Activated naive CD4-positive, alpha-beta T cell treated with anti-CD3 and anti-CD28 coated beads for 36 hours (primary cell): ENCODE data around the gene RNPC3. TPM values are rescaled to one million over a fixed set of nuclear protein-coding genes. Genes with fewer than 3 reads are reported as not detected.
"Not testable (repeated sequence)": the region's sequence is repeated elsewhere in the genome, so short reads cannot be mapped to it uniquely, and the experiment has no call there.

Experiments used
- CTCF ChIA-PET: fragments of 350-600 bp; sonication (Branson Sonifier 250); formaldehyde crosslinking; loops from one replicate; lab custom pipeline; 2021; ENCODE audit warnings: antibody characterized with exemption; lab: Charles Lee
- DNase-seq: peaks from one replicate; pipeline ENCODE4 v3.0.0-alpha.2; 2020
- H3K27ac Mint-ChIP-seq: one replicate; pipeline ENCODE4 v1.8.0; 2021; ENCODE audit warnings: mild to moderate bottlenecking, mixed read lengths
- H3K27me3 Mint-ChIP-seq: one replicate; pipeline ENCODE4 v1.8.0; 2021; ENCODE audit warnings: low read depth, mixed read lengths
- H3K36me3 Mint-ChIP-seq: one replicate; pipeline ENCODE4 v1.8.0; 2021; ENCODE audit warnings: low read depth, mixed read lengths
- H3K4me1 Mint-ChIP-seq: one replicate; pipeline ENCODE4 v1.8.0; 2021; ENCODE audit warnings: low read depth, mixed read lengths
- H3K4me3 Mint-ChIP-seq: one replicate; pipeline ENCODE4 v1.8.0; 2021; ENCODE audit warnings: mild to moderate bottlenecking, moderate library complexity, mixed read lengths
- H3K9me3 Mint-ChIP-seq: one replicate; pipeline ENCODE4 v1.8.0; 2021; ENCODE audit warnings: mixed read lengths
- intact Hi-C: fragments of 100-400 bp; cut with micrococcal nuclease; formaldehyde crosslinking; loops from one replicate; pipeline ENCODE4 v1.15.1; 2023
- total RNA-seq, 2 experiments: library from RNA; stranded (reverse); gene quantifications; one replicate each; pipeline ENCODE4 v1.2.3, GENCODE V29; 2021

Gene RNPC3
- total RNA-seq, 2 experiments from 2014 or later: 14.8 to 15.5 TPM

DNA sequence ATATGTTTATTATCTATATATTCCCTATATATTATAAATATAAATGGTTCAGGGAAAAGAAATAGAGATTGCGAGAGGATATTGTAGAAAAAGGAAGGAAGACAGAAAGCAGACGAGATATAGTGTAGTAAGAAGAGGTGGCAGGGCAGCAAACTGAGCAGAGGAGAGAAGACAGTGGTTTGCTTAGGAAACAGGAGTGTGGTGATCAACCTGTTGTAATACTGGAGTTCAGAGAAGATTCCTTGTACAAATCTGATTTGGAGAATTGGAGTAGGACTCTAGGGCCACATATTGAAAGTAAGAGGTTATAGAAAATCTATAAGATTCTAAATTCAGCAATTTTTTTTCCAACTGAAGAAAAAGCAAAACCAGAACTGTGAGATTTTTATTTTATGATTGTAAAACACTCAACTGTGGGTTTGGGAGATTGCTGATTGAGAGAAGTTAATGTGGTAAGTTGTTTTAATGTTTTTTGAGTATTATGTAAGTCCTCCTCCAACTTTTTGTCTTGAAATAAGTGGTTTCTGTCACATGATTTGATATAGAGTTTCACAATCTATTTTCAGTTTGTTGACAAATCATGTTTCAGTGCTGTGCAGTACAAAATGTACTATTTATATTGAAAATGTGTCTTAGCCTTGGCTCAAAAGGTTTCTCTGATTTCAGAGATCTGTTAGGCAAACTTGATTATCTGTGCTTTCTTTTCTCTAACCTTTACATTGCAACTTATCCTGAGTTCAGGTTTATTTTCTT, 36.3 kb downstream of the RNPC3 start:
- Mint-ChIP-seq H3K36me3 (peaks cover 6% of the 10 kb centered on the region), H3K4me1 (peaks cover 7% of the 10 kb centered on the region), H3K9me3 (no peaks in the 10 kb centered on the region), H3K27ac (no peak overlapping the region), H3K4me3 (no peak overlapping the region), H3K27me3 (no peaks in the 10 kb centered on the region)
- intact Hi-C loops: no loop called here
- DNase-seq: no peak
- CTCF ChIA-PET: no interaction called here

DNA sequence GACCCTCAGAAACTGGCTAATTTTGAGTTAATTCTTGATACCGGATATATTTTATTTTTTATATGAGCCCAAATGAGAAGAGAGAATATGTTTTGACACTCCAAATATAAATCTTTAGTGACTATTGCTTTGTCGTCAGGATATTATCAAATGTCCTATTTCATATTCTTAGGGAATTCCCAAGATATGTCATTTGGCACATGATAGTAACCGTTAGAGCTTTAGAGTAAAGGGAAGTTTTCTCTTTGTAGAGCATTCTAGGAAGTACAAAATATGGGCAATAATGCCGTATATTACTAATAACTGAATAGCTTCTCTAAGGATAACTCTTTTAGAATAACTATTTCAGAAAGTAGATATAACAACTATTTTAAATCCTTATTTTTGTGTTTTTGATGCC, 37.6 kb downstream of the RNPC3 start:
- no peak for DNase-seq
- Mint-ChIP-seq H3K36me3 (no peaks in the 10 kb centered on the region), H3K9me3 (no peaks in the 10 kb centered on the region), H3K27me3 (no peaks in the 10 kb centered on the region), H3K4me3 (no peak overlapping the region), H3K27ac (no peak overlapping the region), H3K4me1 (peaks cover 7% of the 10 kb centered on the region)
- CTCF ChIA-PET: interaction anchor here (0.6 kb wide), 1 partner anchor 1203 kb away, joined by 3 read pairs; no protein-coding TSS in a partner anchor
- intact Hi-C loops: no loop called here

GRCh38 chr1:103569493-103569892, 44.0 kb downstream of the RNPC3 start:
- peaks cover 8% of the 10 kb centered on the region for H3K36me3 Mint-ChIP-seq
- H3K9me3 Mint-ChIP-seq: no peaks in the 10 kb centered on the region
- H3K4me3 Mint-ChIP-seq: no peak overlapping the region
- no peaks in the 10 kb centered on the region for H3K27me3 Mint-ChIP-seq
- CTCF ChIA-PET: interaction anchor here (0.7 kb wide), 1 partner anchor 35 kb away, joined by 4 read pairs; no protein-coding TSS in a partner anchor
- DNase-seq: no peak
- H3K27ac Mint-ChIP-seq: no peak overlapping the region
- H3K4me1 Mint-ChIP-seq: no peaks in the 10 kb centered on the region
- intact Hi-C loops: no loop called here

GRCh38 chr1:103571289-103571688, 45.8 kb downstream of the RNPC3 start, which contains the start of gene AMY2B:
AMY2B (plus strand) TSS chr1:103571589; CDS start chr1:103571603, 14 bp downstream.
- H3K9me3 Mint-ChIP-seq, H3K4me1 Mint-ChIP-seq, H3K27ac Mint-ChIP-seq, H3K4me3 Mint-ChIP-seq, H3K36me3 Mint-ChIP-seq, CTCF ChIA-PET, H3K27me3 Mint-ChIP-seq, DNase-seq, intact Hi-C loops: not testable (repeated sequence)

- H3K9me3 Mint-ChIP-seq: no peaks in the 10 kb centered on the region
- DNase-seq: no peak
- peaks cover 7% of the 10 kb centered on the region for H3K36me3 Mint-ChIP-seq
- H3K4me3 Mint-ChIP-seq: no peak overlapping the region
- H3K27me3 Mint-ChIP-seq: no peaks in the 10 kb centered on the region
- intact Hi-C loops: no loop called here
- CTCF ChIA-PET: no interaction called here
- no peak overlapping the region for H3K27ac Mint-ChIP-seq
- peaks cover 5% of the 10 kb centered on the region for H3K4me1 Mint-ChIP-seq
Measured at GRCh38 chr1:103576065-103576464, 50.6 kb downstream of the RNPC3 start.

DNA sequence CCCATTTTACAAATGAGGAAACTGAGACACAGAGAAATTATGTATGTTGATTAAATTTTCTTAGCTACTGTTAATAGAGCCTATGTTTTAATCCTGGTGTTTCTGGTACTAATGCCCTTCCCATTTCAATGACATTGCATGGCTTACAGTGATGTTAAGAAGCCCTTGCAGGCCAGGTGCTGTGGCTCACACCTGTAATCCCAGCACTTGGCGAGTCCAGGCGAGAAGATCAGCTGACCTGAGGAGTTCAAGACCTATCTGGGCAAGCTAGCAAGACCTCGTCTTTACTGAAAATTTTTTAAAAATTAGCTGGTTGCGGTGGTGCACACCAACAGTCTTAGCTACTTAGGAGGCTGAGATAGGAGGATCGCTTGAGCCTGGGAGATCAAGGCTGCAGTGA, 51.3 kb downstream of the RNPC3 start:
- H3K9me3 Mint-ChIP-seq, CTCF ChIA-PET, H3K4me1 Mint-ChIP-seq: not testable (repeated sequence)

GRCh38 chr1:103582464-103582863, 57.0 kb downstream of the RNPC3 start:
- H3K27ac Mint-ChIP-seq: no peak overlapping the region
- no peak for DNase-seq
- H3K9me3 Mint-ChIP-seq: no peaks in the 10 kb centered on the region
- H3K4me1 Mint-ChIP-seq: no peaks in the 10 kb centered on the region
- H3K27me3 Mint-ChIP-seq: no peaks in the 10 kb centered on the region
- H3K4me3 Mint-ChIP-seq: no peak overlapping the region
- intact Hi-C loops: no loop called here
- CTCF ChIA-PET: no interaction called here
- peaks cover 4% of the 10 kb centered on the region for H3K36me3 Mint-ChIP-seq

More for the DNA sequence above, 51.3 kb downstream of the RNPC3 start:
- DNase-seq, intact Hi-C loops, H3K4me3 Mint-ChIP-seq, H3K27me3 Mint-ChIP-seq, H3K27ac Mint-ChIP-seq, H3K36me3 Mint-ChIP-seq: not testable (repeated sequence)

DNA sequence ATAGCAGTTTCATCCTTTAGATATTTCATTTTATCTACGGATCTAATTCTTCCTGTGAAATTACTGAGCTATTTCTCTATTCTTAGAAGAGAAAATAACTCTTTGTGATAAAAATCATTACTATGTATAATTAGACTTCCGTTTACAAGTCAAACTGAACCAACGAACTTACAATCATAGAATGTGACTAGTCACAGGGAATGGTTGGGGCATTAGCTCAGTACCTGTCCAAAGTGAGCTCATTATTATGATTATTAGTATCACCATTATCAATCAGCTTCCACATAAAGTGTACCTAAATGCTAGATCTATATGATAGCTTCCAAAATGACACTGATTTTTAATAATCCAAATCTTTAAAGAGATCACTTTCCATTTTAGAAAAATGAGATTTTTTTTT, 58.4 kb downstream of the RNPC3 start:
- no peak overlapping the region for H3K4me3 Mint-ChIP-seq
- H3K9me3 Mint-ChIP-seq: peaks cover 2% of the 10 kb centered on the region
- intact Hi-C loops: no loop called here
- H3K27me3 Mint-ChIP-seq: no peaks in the 10 kb centered on the region
- CTCF ChIA-PET: no interaction called here
- H3K4me1 Mint-ChIP-seq: no peaks in the 10 kb centered on the region
- peaks cover 4% of the 10 kb centered on the region for H3K36me3 Mint-ChIP-seq
- H3K27ac Mint-ChIP-seq: no peak overlapping the region
- DNase-seq: no peak

DNA sequence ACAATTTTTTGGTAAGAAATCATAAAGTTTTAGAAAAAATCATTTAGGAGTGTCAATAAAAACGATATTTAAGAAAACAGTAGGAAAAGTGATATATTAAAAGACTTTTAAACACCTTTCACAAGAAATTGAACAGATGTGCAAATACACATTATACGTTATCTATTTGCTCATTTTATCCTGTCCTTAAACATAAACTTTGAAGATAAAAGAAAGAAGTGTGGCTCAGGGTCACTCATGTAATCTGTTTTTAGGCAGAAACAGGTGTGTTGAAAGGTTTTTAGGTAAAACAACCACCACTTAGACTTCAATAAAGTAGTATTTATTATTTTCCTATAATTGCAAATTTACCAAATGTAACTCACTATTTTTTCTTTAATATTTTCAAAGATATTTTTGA, 59.0 kb downstream of the RNPC3 start:
- H3K36me3 Mint-ChIP-seq: peaks cover 4% of the 10 kb centered on the region
- CTCF ChIA-PET: interaction anchor here (0.6 kb wide), 1 partner anchor 375 kb away, joined by 4 read pairs; no protein-coding TSS in a partner anchor
- peaks cover 6% of the 10 kb centered on the region for H3K9me3 Mint-ChIP-seq

DNA sequence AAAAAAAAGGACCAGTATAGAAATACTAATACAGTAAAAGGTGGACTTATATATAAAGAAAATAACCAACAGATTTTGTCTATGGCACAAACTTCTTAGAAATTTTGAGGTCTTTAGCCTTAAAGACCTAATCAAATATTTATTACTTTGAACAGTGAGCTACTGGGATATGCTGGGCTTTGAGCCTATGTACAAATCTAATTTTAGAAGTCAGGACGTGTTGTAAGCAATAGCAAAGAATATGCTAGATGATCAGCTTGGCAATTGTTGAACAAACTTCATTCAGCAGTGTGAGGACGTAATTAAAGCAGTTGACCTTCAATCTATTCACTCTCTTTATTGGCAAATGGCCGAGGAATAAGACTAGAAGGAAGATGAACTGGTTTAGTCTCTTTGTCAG, 77.2 kb downstream of the RNPC3 start:
- CTCF ChIA-PET, H3K36me3 Mint-ChIP-seq, intact Hi-C loops, H3K27me3 Mint-ChIP-seq, H3K27ac Mint-ChIP-seq, H3K4me3 Mint-ChIP-seq, DNase-seq, H3K9me3 Mint-ChIP-seq, H3K4me1 Mint-ChIP-seq: not testable (repeated sequence)

More for the DNA sequence above, 59.0 kb downstream of the RNPC3 start:
- no peak for DNase-seq
- intact Hi-C loops: no loop called here
- no peak overlapping the region for H3K27ac Mint-ChIP-seq
- H3K4me1 Mint-ChIP-seq: no peaks in the 10 kb centered on the region
- H3K27me3 Mint-ChIP-seq: peaks cover under 1% of the 10 kb centered on the region
- no peak overlapping the region for H3K4me3 Mint-ChIP-seq

Other genes starting within 250 kb of the RNPC3 start
- 1 to 10 TPM; 2.9 to 4.1 TPM for gene AMY2B, start 45.9 kb downstream of the RNPC3 start, total RNA-seq
- not detected for gene AMY2A, start 91.7 kb downstream of the RNPC3 start, total RNA-seq
- not detected for gene AMY1A, start 130.1 kb downstream of the RNPC3 start, total RNA-seq
- gene AMY1B, start 170.5 kb downstream of the RNPC3 start, total RNA-seq: not detected
- not detected for gene AMY1C, start 224.2 kb downstream of the RNPC3 start, total RNA-seq